HEK293 (cell line): ENCODE data around the gene ARPC4.

ENCODE experiments used
- CTCF ChIA-PET: fragments of 350-600 bp; formaldehyde crosslinking; extraction: SDS; loops from one replicate; lab custom pipeline; 2021; ENCODE audit warnings: antibody characterized with exemption; lab: Yijun Ruan, JAX
- POLR2A ChIA-PET: fragments of 300-600 bp; formaldehyde crosslinking; extraction: SDS; loops from one replicate; lab custom pipeline; 2020; ENCODE audit warnings: antibody characterized with exemption, inconsistent platforms; lab: Yijun Ruan, JAX
- H3K27ac ChIP-seq: fragments of 200-500 bp; sonication (Bioruptor generic); 2 replicates; pipeline ENCODE4 v1.5.1; 2014; ENCODE audit warnings: low read depth, low read length, control low read depth, inconsistent platforms; ENCODE audit errors: extremely low read depth
- H3K36me3 ChIP-seq, 2 experiments: fragments of 200-500 bp in 1 of 2; sonication (Bioruptor generic) in 1 of 2; 1 replicate in 1 of 2; 2 replicates in 1 of 2; pipeline ENCODE4 v1.5.1; 2014 to 2017; ENCODE audit warnings: inconsistent platforms in 2 of 2, low read length in 2 of 2; ENCODE audit not compliant: control insufficient read depth in 2 of 2, insufficient read depth in 1 of 2
- H3K4me1 ChIP-seq: fragments of 200-500 bp; sonication (Bioruptor generic); 2 replicates; pipeline ENCODE4 v1.5.1; 2014; ENCODE audit warnings: mild to moderate bottlenecking, low read length, inconsistent platforms; ENCODE audit not compliant: control insufficient read depth, insufficient read depth
- H3K4me3 ChIP-seq: 2 replicates; pipeline ENCODE4 v1.5.1; 2011; ENCODE audit warnings: low read depth, mild to moderate bottlenecking, control low read depth, low read length, moderate library complexity
- H3K9me3 ChIP-seq: fragments of 200-500 bp; sonication (Bioruptor generic); 2 replicates; pipeline ENCODE4 v1.5.1; 2014; ENCODE audit warnings: low read depth, low read length, inconsistent platforms; ENCODE audit not compliant: control insufficient read depth, insufficient read depth
- ELK4 ChIP-seq: IDR thresholded peaks from 2 replicates; pipeline ENCODE4 v1.6.1; 2011; ENCODE audit warnings: mild to moderate bottlenecking, low read depth, low read length, borderline replicate concordance
- GLIS2 ChIP-seq: fragments of 450-650 bp; formaldehyde crosslinking; IDR thresholded peaks from 2 replicates; pipeline ENCODE4 v1.5.1; 2016; ENCODE audit warnings: missing biosample characterization, missing genetic modification characterization
- PATZ1 ChIP-seq: fragments of 450-650 bp; formaldehyde crosslinking; IDR thresholded peaks from 2 replicates; pipeline ENCODE4 v1.5.1; 2016; ENCODE audit warnings: missing biosample characterization, missing genetic modification characterization
- PRDM2 ChIP-seq: fragments of 450-650 bp; formaldehyde crosslinking; IDR thresholded peaks from 2 replicates; pipeline ENCODE4 v1.5.1; 2016; ENCODE audit warnings: missing biosample characterization, missing genetic modification characterization, borderline replicate concordance
- ZBTB7A ChIP-seq: fragments of 450-650 bp; formaldehyde crosslinking; IDR thresholded peaks from 2 replicates; pipeline ENCODE4 v1.5.1; 2016; ENCODE audit warnings: low read depth, missing biosample characterization, missing genetic modification characterization
- ZIC2 ChIP-seq: fragments of 450-650 bp; formaldehyde crosslinking; IDR thresholded peaks from 2 replicates; pipeline ENCODE4 v1.5.1; 2016; ENCODE audit warnings: missing biosample characterization, missing genetic modification characterization
- ZNF292 ChIP-seq: fragments of 450-650 bp; formaldehyde crosslinking; IDR thresholded peaks from 2 replicates; pipeline ENCODE4 v1.5.1; 2016; ENCODE audit warnings: low read depth, missing biosample characterization, missing genetic modification characterization, borderline replicate concordance
- ZNF335 ChIP-seq: fragments of 450-650 bp; formaldehyde crosslinking; conservative IDR thresholded peaks from 2 replicates; pipeline ENCODE4 v1.5.1; 2016; ENCODE audit warnings: missing biosample characterization, missing genetic modification characterization
- ZNF350 ChIP-seq: fragments of 450-650 bp; formaldehyde crosslinking; IDR thresholded peaks from 2 replicates; pipeline ENCODE4 v1.5.0; 2017; ENCODE audit warnings: missing biosample characterization, mild to moderate bottlenecking, missing genetic modification characterization
- ZNF398 ChIP-seq: fragments of 450-650 bp; formaldehyde crosslinking; IDR thresholded peaks from 2 replicates; pipeline ENCODE4 v1.5.1; 2017; ENCODE audit warnings: missing biosample characterization, missing genetic modification characterization
- ZNF518A ChIP-seq: fragments of 450-650 bp; formaldehyde crosslinking; conservative IDR thresholded peaks from 2 replicates; pipeline ENCODE4 v1.5.1; 2016; ENCODE audit warnings: low read depth, missing biosample characterization, missing genetic modification characterization
- ZNF777 ChIP-seq: fragments of 450-650 bp; formaldehyde crosslinking; IDR thresholded peaks from 2 replicates; pipeline ENCODE4 v1.5.1; 2017; ENCODE audit warnings: missing biosample characterization, missing genetic modification characterization, borderline replicate concordance

ARPC4 gene

GRCh38 chr3:9793161-9793781 lies 389 bp downstream of the ARPC4 start:
- H3K4me1 ChIP-seq: no peaks in the 10 kb centered on the region
- ChIA-PET CTCF (interaction anchor here (0.6 to 1.3 kb wide), 3 partner anchors 34 to 187 kb away, joined by 3 to 5 read pairs (median 4); no protein-coding TSS in a partner anchor), POLR2A (interaction anchor here (0.7 to 2.0 kb wide), 18 partner anchors 8 to 471 kb away, joined by 3 to 18 read pairs (median 6); partner anchors contain the start of genes BRPF1, CAMK1, CRELD1 and OGG1)
- H3K36me3 ChIP-seq: peaks cover 18 to 58% of the 10 kb centered on the region in 2 experiments; a peak in 2 of 3 replicates
- H3K9me3 ChIP-seq: no peaks in the 10 kb centered on the region
- peak overlapping the region; percentile 83 for H3K4me3 ChIP-seq
- H3K27ac ChIP-seq: peak overlapping the region; percentile 97
- TF ChIP-seq ELK4 (peak; percentile 4; the same call in 1 of the 2 replicates), ZNF777 (tag by site-specific recombination) (peak; percentile 28; the same call in 1 of the 2 replicates), ZNF518A (0 out of 2 replicates have a peak, but pooled peaks have one; percentile 8), ZIC2 (tag by site-specific recombination) (peak; percentile 63), ZNF335 (tag by site-specific recombination) (peak; percentile 78), PRDM2 (no peak), ZNF292 (tag by site-specific recombination) (no peak), ZBTB7A (peak; percentile 85; the same call in 1 of the 2 replicates), GLIS2 (tag by site-specific recombination) (peak; percentile 11), ZNF398 (tag by site-specific recombination) (0 out of 2 replicates have a peak, but pooled peaks have one; percentile 5), ZNF350 (tag by site-specific recombination) (no peak), PATZ1 (tag by site-specific recombination) (peak; percentile 52)
